Caki2 (cell line): ENCODE results near the gene PLGRKT. TPM values are rescaled to one million over a fixed set of nuclear protein-coding genes. Genes with fewer than 3 reads are reported as not detected.
"Not testable (repeated sequence)": the region's sequence is repeated elsewhere in the genome, so short reads cannot be mapped to it uniquely, and the experiment has no call there.

Source experiments
- DNase-seq: peaks from one replicate; pipeline ENCODE4 v3.0.0-alpha.2; 2015; ENCODE audit warnings: low read depth
- in situ Hi-C: cut with HindIII; loops from 2 replicates; pipeline ENCODE4 v1.10.0; 2016; ENCODE audit warnings: low sequenced_read_pairs, low pct_unique_long_range_greater_than_20kb, mixed read lengths
- total RNA-seq: library from RNA; depleted of rRNA; stranded (reverse); fragments of >200 nt; shearing (Covaris generic); gene quantifications from 2 replicates; pipeline ENCODE4 v1.2.3, GENCODE V29; 2014; ENCODE audit warnings: low replicate concordance

Gene PLGRKT
- total RNA-seq, 1 experiment from 2014 or later, result 34.5 TPM

- in situ Hi-C loops, result no loop called here
- DNase-seq, result peak; percentile 29
Measured at GRCh38 chr9:5455181-5455580, 17.5 kb upstream of the PLGRKT start.

- DNase-seq, result no peak
- in situ Hi-C loops, result no loop called here
Measured at GRCh38 chr9:5453673-5454072, 15.9 kb upstream of the PLGRKT start.

- no peak for DNase-seq
- in situ Hi-C loops, result no loop called here
Measured at GRCh38 chr9:5453004-5453403, 15.3 kb upstream of the PLGRKT start.

- in situ Hi-C loops, result no loop called here
- DNase-seq, result no peak
Measured at GRCh38 chr9:5452286-5452609, 14.5 kb upstream of the PLGRKT start.

GRCh38 chr9:5450359-5451091, 12.8 kb upstream of the PLGRKT start, which contains the start of gene CD274:
Gene CD274 (plus strand): TSS chr9:5450542. CDS start chr9:5456114, 5,572 bp downstream.
- in situ Hi-C loops, result no loop called here

GRCh38 chr9:5449521-5450358, 12.0 kb upstream of the PLGRKT start:
- DNase-seq, result peak; percentile 21
- in situ Hi-C loops, result no loop called here

More at GRCh38 chr9:5450359-5451091, 12.8 kb upstream of the PLGRKT start, which contains the start of gene CD274:
- peak; percentile 87 for DNase-seq

- peak; percentile 39 for DNase-seq
- in situ Hi-C loops, result no loop called here
Measured at GRCh38 chr9:5448461-5449435, 11.0 kb upstream of the PLGRKT start.

- in situ Hi-C loops, result no loop called here
- no peak for DNase-seq
Measured at GRCh38 chr9:5448016-5448415, 10.3 kb upstream of the PLGRKT start.

GRCh38 chr9:5447337-5447736, 9.6 kb upstream of the PLGRKT start:
- DNase-seq, result no peak
- in situ Hi-C loops, result no loop called here

- in situ Hi-C loops, result no loop called here
- no peak for DNase-seq
Measured at GRCh38 chr9:5446451-5447236, 8.9 kb upstream of the PLGRKT start.

GRCh38 chr9:5445886-5446285, 8.2 kb upstream of the PLGRKT start:
- in situ Hi-C loops, result no loop called here
- no peak for DNase-seq

GRCh38 chr9:5445096-5445495, 7.4 kb upstream of the PLGRKT start:
- DNase-seq, in situ Hi-C loops: not testable (repeated sequence)

- in situ Hi-C loops, result no loop called here
Measured at GRCh38 chr9:5443850-5444249, 6.1 kb upstream of the PLGRKT start.

GRCh38 chr9:5442400-5443011, 4.8 kb upstream of the PLGRKT start:
- in situ Hi-C loops, result no loop called here
- peak; percentile 38 for DNase-seq

More at GRCh38 chr9:5443850-5444249, 6.1 kb upstream of the PLGRKT start:
- DNase-seq, result no peak

GRCh38 chr9:5441043-5441442, 3.3 kb upstream of the PLGRKT start:
- in situ Hi-C loops, result no loop called here
- no peak for DNase-seq

GRCh38 chr9:5440426-5440825, 2.7 kb upstream of the PLGRKT start:
- in situ Hi-C loops, result no loop called here

More at GRCh38 chr9:5440426-5440825, 2.7 kb upstream of the PLGRKT start:
- no peak for DNase-seq
